Adrenal gland (tissue), 12 donors: ENCODE results near the gene HEATR5A. TPM values are rescaled to one million over a fixed set of nuclear protein-coding genes. Genes with fewer than 3 reads are reported as not detected.
"Not testable (repeated sequence)": the region's sequence is repeated elsewhere in the genome, so short reads cannot be mapped to it uniquely, and the experiment has no call there.

Experiments
- DNase-seq, 7 donors: peaks; one replicate each; pipeline ENCODE4 v3.0.0-alpha.2; 2019 to 2020
- H3K27ac ChIP-seq, 5 donors: fragments of 200-600 bp; sonication (generic) in 4 of 5; 1 replicate in 3 of 5; 2 replicates in 2 of 5; pipeline versions ENCODE4 v1.5.1 to v1.8.0; 2016 to 2020; ENCODE audit warnings: mild to moderate bottlenecking in 1 of 5
- H3K27me3 ChIP-seq: fragments of 200-600 bp; 2 replicates; pipeline ENCODE4 v1.8.0; 2021
- H3K36me3 ChIP-seq, 2 donors: fragments of 200-600 bp; replicated peaks in 1 of 2; 1 replicate in 1 of 2; 2 replicates in 1 of 2; pipeline versions ENCODE4 v1.5.1 to v1.8.0; 2018 to 2022
- H3K4me1 ChIP-seq, 2 donors: fragments of 200-600 bp; replicated peaks in 1 of 2; 1 replicate in 1 of 2; 2 replicates in 1 of 2; pipeline versions ENCODE4 v1.5.1 to v1.8.0; 2018 to 2021
- H3K4me3 ChIP-seq, 4 donors: fragments of 200-600 bp; sonication (generic) in 3 of 4; one replicate each; pipeline ENCODE4 v1.5.1; 2016 to 2018
- H3K9me3 ChIP-seq, 3 donors: fragments of 200-600 bp; sonication (generic) in 1 of 3; replicated peaks in 1 of 3; 1 replicate in 2 of 3; 2 replicates in 1 of 3; pipeline versions ENCODE4 v1.5.1 to v1.8.0; 2016 to 2021
- CTCF ChIP-seq, 6 experiments: fragments of 450-650 bp in 4 of 6; fragments of 200-600 bp in 2 of 6; sonication (generic) in 1 of 6; IDR thresholded peaks; 1 replicate in 5 of 6; 2 replicates in 1 of 6; pipeline versions ENCODE4 v1.5.1 to v1.8.0; 2016 to 2021; ENCODE audit warnings: antibody characterized with exemption in 6 of 6, mild to moderate bottlenecking in 2 of 6, moderate library complexity in 1 of 6
- POLR2A ChIP-seq, 2 donors: fragments of 450-650 bp; IDR thresholded peaks; one replicate each; pipeline ENCODE4 v1.6.1; 2017; ENCODE audit warnings: antibody characterized with exemption in 2 of 2, mild to moderate bottlenecking in 2 of 2, moderate library complexity in 1 of 2
- WGBS, 4 donors: extraction: QIAGEN DNeasy Blood & Tissue Kit in 2 of 4; methylation state at CpG; one replicate each; pipeline versions ENCODE4 v1.1.5 to v1.1.7; 2013 to 2017; 5-methylcytosine and 5-hydroxymethylcytosine counted together
- intact Hi-C, 2 donors: fragments of 100-400 bp; cut with DNase I; formaldehyde crosslinking; loops; one replicate each; pipeline versions ENCODE4 v1.14.1 to v1.15.0; 2022 to 2023
- polyA plus RNA-seq, 3 donors: library from polyadenylated mRNA; stranded (reverse); fragments of 200-250 nt in 2 of 3; fragments of 350-450 nt in 1 of 3; fragmentation: Illumina TruSeq in 1 of 3; extraction: RNeasy Lipid Tissue Mini Kit (QIAGEN cat#74804) in 1 of 3; gene quantifications; one replicate each; pipeline ENCODE4 v1.2.3, GENCODE V29; 2013 to 2014
- small RNA-seq, 2 donors: library from RNA; depleted of rRNA; stranded (forward); fragments of <200 nt; gene quantifications; one replicate each; pipeline ENCODE3, GENCODE V24; 2016
- total RNA-seq, 9 donors: library from RNA; depleted of rRNA in 4 of 9; stranded (reverse); fragments of >200 nt in 4 of 9; fragments of 120-200 nt in 1 of 9; fragmentation: NEBNext Ultra II Directional in 1 of 9; extraction: Animal tissue kit (Norgen Biotek cat#: 25700) in 1 of 9; gene quantifications; one replicate each; pipeline versions ENCODE4 v1.1.0 to v1.2.4, GENCODE V29; 2013 to 2023
- donor health status: healthy with polysubstance abuse.
- donor health status: Bipolar disorder and iron deficiency.
- donor health status: DM: yes; HTN: yes; CAD: no.
- donor health status: DM: no; HTN: no; CAD: no.
- donor health status: DM: no; HTN: no; CAD: no.
- donor health status: DM: yes; HTN: yes; CAD: no.

HEATR5A gene
- total and polyA plus RNA-seq, 12 donors = 20.8 to 60.4 (median 40.1) TPM

GRCh38 chr14:31244626-31245025 lies 175.7 kb downstream of the HEATR5A start:
- peaks cover 0 to 8% of the 10 kb centered on the region in 2 donors for H3K4me1 ChIP-seq
- H3K27ac ChIP-seq = no peak overlapping the region
- H3K9me3 ChIP-seq = no peaks in the 10 kb centered on the region
- H3K27me3 ChIP-seq = no peaks in the 10 kb centered on the region
- intact Hi-C loops = no loop called here
- 76 to 86% (median 82%) methylated on average over 3 of the region's 3 CpGs for WGBS, 4 donors
- H3K4me3 ChIP-seq = no peak overlapping the region
- TF ChIP-seq POLR2A (IDR thresholded peaks at IDR 0.05) (no peak), CTCF (IDR thresholded peaks at IDR 0.05) (no peak)
- no peak for DNase-seq
- no peaks in the 10 kb centered on the region for H3K36me3 ChIP-seq

GRCh38 chr14:31243860-31244259 lies 176.5 kb downstream of the HEATR5A start:
- no peaks in the 10 kb centered on the region for H3K9me3 ChIP-seq
- WGBS, 4 donors = 86 to 92% (median 89%) methylated on average over 8 of the region's 8 CpGs
- intact Hi-C loops = no loop called here

GRCh38 chr14:31242161-31242940 lies 178.0 kb downstream of the HEATR5A start:
- H3K36me3 ChIP-seq, H3K4me1 ChIP-seq, H3K9me3 ChIP-seq, H3K27ac ChIP-seq, H3K27me3 ChIP-seq, DNase-seq, intact Hi-C loops: not testable (repeated sequence)
- peak overlapping the region in 1 of 4 donors; percentile 36 for H3K4me3 ChIP-seq
- WGBS, 4 donors = 66 to 81% (median 79%) methylated on average over 10 of the region's 10 CpGs

More at GRCh38 chr14:31243860-31244259, 176.5 kb downstream of the HEATR5A start:
- TF ChIP-seq CTCF (IDR thresholded peaks at IDR 0.05) = no peak
- TF ChIP-seq POLR2A (IDR thresholded peaks at IDR 0.05) = no peak
- Histone ChIP-seq H3K36me3 (no peaks in the 10 kb centered on the region), H3K4me1 (peaks cover 0 to 8% of the 10 kb centered on the region in 2 donors), H3K27ac (no peak overlapping the region), H3K4me3 (no peak overlapping the region), H3K27me3 (no peaks in the 10 kb centered on the region)
- DNase-seq = no peak

Small RNAs within 50 kb of the gene (small RNA-seq; reads per million reads assigned to genes)
- gene RF00019 = 0 reads per million in 2 donors

Other genes starting within 250 kb of the HEATR5A start
- gene HECTD1, start 212.8 kb downstream of the HEATR5A start, total RNA-seq = 100 to 1,000 TPM; 144 to 309 (median 214) TPM
- 100 to 1,000 TPM in 1 of 3 donors, 10 to 100 TPM in 2; 77.1 to 117 (median 80.5) TPM for gene HECTD1, start 212.8 kb downstream of the HEATR5A start, polyA plus RNA-seq
- gene DTD2, start 37.0 kb upstream of the HEATR5A start, total RNA-seq = 10 to 100 TPM; 20.7 to 50.1 (median 28.4) TPM
- gene DTD2, start 37.0 kb upstream of the HEATR5A start, polyA plus RNA-seq = 10 to 100 TPM in 1 of 3 donors, 1 to 10 TPM in 2; 6.0 to 22.2 (median 8.0) TPM
- not detected for gene GPR33, start 67.5 kb upstream of the HEATR5A start, total RNA-seq
- not detected for gene GPR33, start 67.5 kb upstream of the HEATR5A start, polyA plus RNA-seq
- gene NUBPL, start 140.9 kb upstream of the HEATR5A start, total RNA-seq = 10 to 100 TPM; 11.4 to 27.3 (median 18.1) TPM
- 10 to 100 TPM in 1 of 3 donors, 1 to 10 TPM in 2; 3.6 to 16.0 (median 3.9) TPM for gene NUBPL, start 140.9 kb upstream of the HEATR5A start, polyA plus RNA-seq